Fibroblast of pulmonary artery (primary cell): Measurements from ENCODE around the gene A4GALT.
"Not testable (repeated sequence)": the region's sequence is repeated elsewhere in the genome, so short reads cannot be mapped to it uniquely, and the experiment has no call there.

Experiments
- DNase-seq: peaks from one replicate; pipeline ENCODE4 v3.0.0-alpha.2; 2010; ENCODE audit warnings: low read depth
- H3K4me3 ChIP-seq: replicated peaks from 2 replicates; pipeline ENCODE4 v1.5.1; 2011; ENCODE audit warnings: low read depth, mild to moderate bottlenecking, control low read depth, low read length, moderate library complexity
- TF ChIP-seq, protein P1 (sequence below): IDR thresholded peaks from 2 replicates; pipeline ENCODE4 v1.5.1; 2011; ENCODE audit warnings: mild to moderate bottlenecking, control low read depth, low read length, inconsistent platforms; ENCODE audit errors: missing control alignments

A4GALT gene

DNA sequence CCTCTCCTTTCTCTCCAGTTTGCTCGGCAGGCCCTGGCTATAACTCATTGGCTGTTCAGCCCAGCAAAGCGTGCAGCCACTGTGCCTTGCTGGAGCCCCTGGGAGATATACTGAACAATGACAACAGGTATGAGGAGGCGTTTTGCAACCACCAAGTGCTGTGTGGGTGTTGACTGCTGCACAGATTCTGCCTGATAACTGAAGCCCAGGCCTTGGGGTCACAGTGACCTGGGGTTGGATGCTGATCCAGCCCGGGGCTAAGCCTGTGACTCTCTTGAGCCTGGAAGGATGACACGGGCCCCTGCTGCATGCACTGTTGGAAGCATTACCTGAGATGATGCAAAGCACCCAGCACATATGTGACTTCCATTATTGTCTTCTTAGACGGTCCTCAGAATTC lies 13.7 kb upstream of the A4GALT start:
- no peak overlapping the region for H3K4me3 ChIP-seq
- DNase-seq: no peak
- TF ChIP-seq, protein P1, sequence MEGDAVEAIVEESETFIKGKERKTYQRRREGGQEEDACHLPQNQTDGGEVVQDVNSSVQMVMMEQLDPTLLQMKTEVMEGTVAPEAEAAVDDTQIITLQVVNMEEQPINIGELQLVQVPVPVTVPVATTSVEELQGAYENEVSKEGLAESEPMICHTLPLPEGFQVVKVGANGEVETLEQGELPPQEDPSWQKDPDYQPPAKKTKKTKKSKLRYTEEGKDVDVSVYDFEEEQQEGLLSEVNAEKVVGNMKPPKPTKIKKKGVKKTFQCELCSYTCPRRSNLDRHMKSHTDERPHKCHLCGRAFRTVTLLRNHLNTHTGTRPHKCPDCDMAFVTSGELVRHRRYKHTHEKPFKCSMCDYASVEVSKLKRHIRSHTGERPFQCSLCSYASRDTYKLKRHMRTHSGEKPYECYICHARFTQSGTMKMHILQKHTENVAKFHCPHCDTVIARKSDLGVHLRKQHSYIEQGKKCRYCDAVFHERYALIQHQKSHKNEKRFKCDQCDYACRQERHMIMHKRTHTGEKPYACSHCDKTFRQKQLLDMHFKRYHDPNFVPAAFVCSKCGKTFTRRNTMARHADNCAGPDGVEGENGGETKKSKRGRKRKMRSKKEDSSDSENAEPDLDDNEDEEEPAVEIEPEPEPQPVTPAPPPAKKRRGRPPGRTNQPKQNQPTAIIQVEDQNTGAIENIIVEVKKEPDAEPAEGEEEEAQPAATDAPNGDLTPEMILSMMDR: no peak

DNA sequence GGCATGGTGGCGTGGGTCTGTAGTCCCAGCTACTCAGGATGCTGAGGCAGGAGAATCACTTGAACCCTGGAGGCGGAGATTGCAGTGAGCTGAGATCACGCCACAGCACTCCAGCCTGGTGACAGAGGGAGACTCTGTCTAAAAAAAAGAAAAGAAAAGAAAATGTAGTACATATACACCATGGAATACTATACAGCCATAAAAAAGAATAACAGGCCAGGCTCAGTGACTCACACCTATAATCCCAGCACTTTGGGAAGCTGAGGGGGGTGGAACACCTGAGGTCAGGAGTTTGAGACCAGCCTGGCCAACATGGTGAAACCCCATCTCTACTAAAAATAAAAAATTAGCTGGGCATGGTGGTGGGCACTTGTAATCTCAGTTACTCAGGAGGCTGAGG lies 12.7 kb upstream of the A4GALT start:
- DNase-seq, H3K4me3 ChIP-seq: not testable (repeated sequence)

DNA sequence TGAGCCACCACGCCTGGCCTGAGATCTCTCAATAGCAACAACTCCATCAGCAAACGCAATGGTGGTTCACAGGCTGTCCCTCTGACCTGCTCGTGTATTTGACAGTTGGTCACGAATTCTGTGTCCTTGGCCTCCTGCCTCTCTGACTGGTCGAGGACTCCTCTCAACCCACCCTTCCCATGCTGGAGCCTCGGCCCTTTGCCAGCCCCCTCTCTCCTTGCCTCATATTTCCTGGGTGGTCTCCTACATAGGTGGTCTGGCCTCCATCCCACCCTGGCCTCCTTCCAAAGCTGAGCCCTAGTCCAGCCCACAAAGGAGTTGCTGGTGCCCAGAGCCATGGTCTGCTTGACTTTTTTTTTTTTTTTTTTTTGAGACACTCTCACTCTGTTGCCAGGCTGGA lies 11.4 kb upstream of the A4GALT start:
- TF ChIP-seq, protein P1: no peak
- DNase-seq: no peak
- no peak overlapping the region for H3K4me3 ChIP-seq

DNA sequence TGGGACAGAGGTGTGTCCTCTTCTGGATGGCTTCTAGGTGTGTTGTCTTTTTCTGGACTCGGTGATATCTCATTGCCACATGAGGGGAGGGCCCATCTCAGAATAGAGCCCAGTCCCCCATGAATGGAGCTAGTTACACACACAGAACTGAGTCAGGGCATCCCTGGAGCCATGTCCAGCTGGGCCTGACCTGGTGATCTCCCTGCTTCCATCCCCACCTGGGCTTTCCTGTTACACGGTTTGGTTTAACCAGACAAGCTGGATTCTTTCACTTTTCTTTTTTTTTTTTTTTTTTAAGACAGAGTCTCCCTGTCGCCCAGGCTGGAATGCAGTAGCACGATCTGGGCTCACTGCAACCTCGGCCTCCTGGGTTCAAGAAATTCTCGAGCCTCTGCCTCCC lies 6.1 kb upstream of the A4GALT start:
- H3K4me3 ChIP-seq: no peak overlapping the region
- no peak for DNase-seq
- TF ChIP-seq, protein P1: no peak

DNA sequence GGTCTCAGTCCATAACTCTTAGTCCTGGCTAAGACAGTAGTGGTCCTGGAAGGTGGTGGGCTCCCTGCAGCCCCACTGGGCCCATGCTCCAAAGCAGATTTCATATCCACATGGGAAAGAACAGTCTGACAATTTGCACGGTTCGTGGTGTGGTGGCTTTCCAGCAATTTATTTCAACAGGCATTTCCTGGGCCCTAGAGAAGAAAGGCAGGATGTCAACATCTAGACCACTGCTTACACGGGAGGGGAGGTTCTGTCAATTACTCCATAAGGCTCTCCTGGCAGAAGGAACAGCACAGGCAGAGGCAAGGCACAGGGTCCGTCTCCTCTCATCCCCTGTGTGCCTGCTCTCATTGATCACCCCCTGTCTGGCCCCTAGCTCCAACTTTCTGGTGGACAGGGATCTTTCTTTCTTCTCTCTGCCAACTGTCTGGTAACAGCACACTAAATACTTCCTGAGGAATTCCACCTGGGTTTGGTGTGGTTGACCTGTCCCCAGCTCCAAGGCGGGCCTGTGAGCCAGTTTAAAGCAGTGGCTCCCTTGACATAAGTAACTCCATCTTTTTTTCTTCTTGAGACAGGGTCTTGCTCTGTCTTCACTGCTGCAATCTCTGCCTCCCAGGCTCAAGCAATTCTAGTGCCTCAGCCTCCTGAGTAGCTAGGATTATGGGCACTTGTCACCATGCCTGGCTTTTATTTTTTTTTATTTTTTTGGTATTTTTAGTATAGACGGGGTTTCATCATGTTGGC lies 5.1 kb upstream of the A4GALT start:
- TF ChIP-seq, protein P1: no peak
- peak; percentile 67 for DNase-seq
- no peak overlapping the region for H3K4me3 ChIP-seq

DNA sequence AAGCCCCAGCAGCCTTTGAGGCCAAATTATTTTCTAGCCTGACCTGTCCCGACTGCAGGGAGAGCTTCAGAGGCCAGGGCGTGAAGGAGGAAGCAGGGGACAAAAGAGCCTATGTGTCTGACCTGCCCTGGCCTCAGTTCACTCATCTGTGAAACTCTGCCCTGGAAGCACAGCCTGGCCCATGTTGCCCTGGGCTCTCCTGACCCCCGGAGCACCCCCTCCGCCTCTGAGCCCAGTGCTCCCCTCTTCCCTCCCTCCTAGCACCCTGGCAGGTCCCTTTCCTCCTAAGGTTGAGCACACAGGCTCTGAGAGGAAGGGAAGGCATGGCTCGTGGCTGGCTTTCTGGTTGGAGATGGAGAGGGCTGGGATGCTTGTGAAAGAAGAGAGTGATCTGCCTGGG lies 3.4 kb upstream of the A4GALT start:
- no peak for DNase-seq
- H3K4me3 ChIP-seq: no peak overlapping the region
- TF ChIP-seq, protein P1: no peak

DNA sequence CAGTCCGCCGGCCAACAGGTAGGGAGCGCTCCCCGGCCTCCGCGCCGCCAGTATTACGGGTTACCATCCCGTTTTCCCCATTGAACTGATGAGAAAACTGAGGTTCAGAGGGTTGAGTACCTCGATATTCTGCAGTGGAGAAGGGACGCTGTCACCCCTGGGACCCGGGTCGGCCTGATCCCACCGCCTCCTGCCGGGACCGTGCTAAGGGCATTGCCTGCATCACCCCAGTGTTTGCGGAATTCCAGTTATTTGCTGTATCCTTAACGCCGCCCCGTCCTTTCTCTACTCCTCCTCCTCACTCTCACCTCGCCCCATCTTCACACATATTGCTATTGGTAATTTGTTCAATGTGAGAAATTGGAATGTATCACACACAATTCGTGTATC lies 370 bp upstream of the A4GALT start:
- H3K4me3 ChIP-seq: peak overlapping the region; percentile 66
- TF ChIP-seq, protein P1: no peak
- no peak for DNase-seq
